Osteocyte (in vitro differentiated cells): ENCODE data around the gene TMEM95. TPM values are rescaled to one million over a fixed set of nuclear protein-coding genes. Genes with fewer than 3 reads are reported as not detected.

Experiments
- DNase-seq: peaks from one replicate; pipeline ENCODE4 v3.0.0; 2021; ENCODE audit warnings: mixed read lengths; ENCODE audit not compliant: unreplicated experiment; ENCODE audit errors: extremely low spot score
- H3K27ac Mint-ChIP-seq: one replicate; pipeline ENCODE4 v1.8.0; 2021; ENCODE audit warnings: mild to moderate bottlenecking, mixed read lengths; ENCODE audit not compliant: unreplicated experiment
- H3K27me3 Mint-ChIP-seq: one replicate; pipeline ENCODE4 v1.8.0; 2021; ENCODE audit warnings: mixed read lengths; ENCODE audit not compliant: unreplicated experiment
- H3K36me3 Mint-ChIP-seq: one replicate; pipeline ENCODE4 v1.8.0; 2021; ENCODE audit warnings: mixed read lengths; ENCODE audit not compliant: unreplicated experiment
- H3K4me1 Mint-ChIP-seq: one replicate; pipeline ENCODE4 v1.8.0; 2021; ENCODE audit warnings: mixed read lengths; ENCODE audit not compliant: unreplicated experiment
- H3K4me3 Mint-ChIP-seq: one replicate; pipeline ENCODE4 v1.8.0; 2021; ENCODE audit warnings: mild to moderate bottlenecking, moderate library complexity, mixed read lengths; ENCODE audit not compliant: unreplicated experiment
- H3K9me3 Mint-ChIP-seq: one replicate; pipeline ENCODE4 v1.8.0; 2021; ENCODE audit warnings: mixed read lengths; ENCODE audit not compliant: unreplicated experiment
- CTCF ChIP-seq: fragments of 200-600 bp; sonication (generic); IDR thresholded peaks from 2 replicates; pipeline ENCODE4 v1.5.0; 2021; ENCODE audit warnings: antibody characterized with exemption, mild to moderate bottlenecking, moderate library complexity
- total RNA-seq: library from RNA; stranded (reverse); gene quantifications from 2 replicates; pipeline ENCODE4 v1.2.1, GENCODE V29; 2021

Gene TMEM95
- total RNA-seq, 1 donor from 2014 or later: not detected

DNA sequence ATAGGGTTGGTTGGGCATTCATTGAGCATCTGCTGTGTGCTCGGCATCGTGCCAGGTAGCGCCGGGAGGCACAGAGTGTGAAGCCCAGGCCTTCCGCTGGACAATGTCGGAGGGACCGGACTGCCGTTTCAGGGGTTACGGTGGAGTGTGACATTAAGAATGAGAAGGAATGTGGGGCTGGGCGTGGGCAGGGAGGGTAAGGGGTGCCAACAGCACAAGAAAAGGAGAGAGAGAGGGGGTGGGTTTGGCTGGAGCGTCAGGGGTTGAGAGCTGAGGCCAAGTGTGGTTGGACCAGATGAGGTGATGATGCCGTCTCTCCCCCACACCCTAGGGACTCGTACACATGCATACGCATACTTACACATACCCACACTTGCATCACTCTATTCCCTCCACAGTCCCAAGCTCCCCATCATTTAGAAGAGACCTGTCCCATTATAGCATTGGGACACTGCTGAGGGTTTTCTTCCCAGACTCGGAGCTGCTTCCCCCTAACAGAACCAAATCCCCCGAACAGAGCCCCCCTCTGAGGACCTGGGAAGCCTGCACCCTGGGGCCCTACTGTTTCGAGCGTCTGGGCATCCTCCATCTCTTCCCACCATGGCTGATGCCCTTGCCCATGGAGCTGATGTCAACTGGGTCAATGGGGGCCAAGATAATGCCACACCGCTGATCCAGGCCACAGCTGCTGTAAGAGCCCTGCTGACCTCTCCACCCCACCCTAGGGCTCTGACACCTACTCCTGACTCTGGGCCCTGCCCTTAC, 6.3 kb upstream of the TMEM95 start:
- no peak for TF ChIP-seq CTCF
- Mint-ChIP-seq H3K9me3 (no peaks in the 10 kb centered on the region), H3K36me3 (no peaks in the 10 kb centered on the region), H3K4me3 (peak overlapping the region; percentile 35), H3K27me3 (peaks cover 4% of the 10 kb centered on the region), H3K4me1 (peaks cover 27% of the 10 kb centered on the region), H3K27ac (no peak overlapping the region)
- DNase-seq: no peak

- no peaks in the 10 kb centered on the region for H3K27me3 Mint-ChIP-seq
- H3K4me1 Mint-ChIP-seq: peaks cover 51% of the 10 kb centered on the region
- peak; percentile 67 for TF ChIP-seq CTCF
- H3K36me3 Mint-ChIP-seq: no peaks in the 10 kb centered on the region
- peak within 1 kb of the TSS; percentile 92 for H3K4me3 Mint-ChIP-seq
- no peaks in the 10 kb centered on the region for H3K9me3 Mint-ChIP-seq
- DNase-seq: peak; percentile 95
- peak within 1 kb of the TSS; percentile 96 for H3K27ac Mint-ChIP-seq
These were observed 3.1 kb upstream of the TMEM95 start, which contains the start of gene KCTD11 for GRCh38 chr17:7351665-7352502. Gene KCTD11 (plus strand): TSS chr17:7352162.

DNA sequence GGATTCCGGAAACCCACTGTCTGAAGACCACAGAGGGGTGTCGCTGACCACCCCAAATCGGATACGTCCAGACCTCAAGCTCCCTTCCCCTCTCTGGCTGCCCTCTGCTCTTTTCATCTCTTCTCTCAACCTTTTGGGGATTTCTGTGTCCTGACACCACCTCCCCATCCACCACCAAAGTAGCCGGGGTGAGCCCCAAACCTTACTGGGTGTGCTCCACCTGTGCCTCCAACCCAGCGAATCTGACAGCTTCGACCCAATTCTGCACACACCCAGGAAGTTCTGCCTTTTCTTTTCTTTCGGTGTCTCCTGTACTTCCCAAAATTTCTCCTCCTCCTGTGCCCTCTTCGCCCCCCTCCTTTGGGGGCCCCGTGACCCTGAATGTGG, 2.5 kb upstream of the TMEM95 start:
- Mint-ChIP-seq H3K4me1 (peaks cover 51% of the 10 kb centered on the region), H3K9me3 (no peaks in the 10 kb centered on the region), H3K36me3 (no peaks in the 10 kb centered on the region), H3K27me3 (no peaks in the 10 kb centered on the region), H3K4me3 (peak overlapping the region; percentile 75), H3K27ac (peak overlapping the region; percentile 81)
- no peak for TF ChIP-seq CTCF
- DNase-seq: no peak

GRCh38 chr17:7352910-7353635, 1.9 kb upstream of the TMEM95 start:
- no peak for TF ChIP-seq CTCF
- no peak for DNase-seq

More at GRCh38 chr17:7352910-7353635, 1.9 kb upstream of the TMEM95 start:
- Mint-ChIP-seq H3K27me3 (no peaks in the 10 kb centered on the region), H3K27ac (peak overlapping the region; percentile 81), H3K4me1 (peaks cover 49% of the 10 kb centered on the region), H3K4me3 (peak overlapping the region; percentile 75), H3K36me3 (no peaks in the 10 kb centered on the region), H3K9me3 (no peaks in the 10 kb centered on the region)
